ENCODE data around the gene LRCH2.

DNA sequence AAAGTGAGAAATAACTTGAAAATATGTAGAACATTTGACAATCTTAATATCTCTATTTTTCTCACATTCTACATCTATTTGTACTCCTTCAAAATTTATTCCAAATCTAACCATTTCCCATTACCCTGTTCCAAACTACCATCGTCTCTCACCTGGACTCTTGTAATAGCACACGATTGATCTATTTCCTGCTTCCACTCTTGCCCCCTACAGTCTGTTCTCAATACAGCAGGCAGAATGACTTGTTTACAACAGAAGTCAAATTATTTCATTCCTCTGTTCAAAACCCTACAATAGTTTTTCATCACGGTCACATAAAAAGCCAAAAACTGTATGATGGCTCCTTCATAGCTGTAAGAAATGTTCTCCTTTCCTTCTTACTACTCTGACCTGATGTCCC is 34.5 kb upstream of the LRCH2 start:
- peak; percentile 64 for TF ChIP-seq CTCF (IDR thresholded peaks at IDR 0.05)
- TF ChIP-seq EZH2 (IDR thresholded peaks at IDR 0.05) = no peak
- no peak for TF ChIP-seq EZH2phosphoT487 (IDR thresholded peaks at IDR 0.05)
